Stimulated activated CD8-positive, alpha-beta memory T cell treated with anti-CD3 and anti-CD28 coated beads, Interleukin-15, amount 100 ng/mL, for 4 hours (primary cell): Measurements from ENCODE around the gene SHCBP1L.
"Not testable (repeated sequence)": the region's sequence is repeated elsewhere in the genome, so short reads cannot be mapped to it uniquely, and the experiment has no call there.

Experiments used
- DNase-seq, 2 donors: peaks; one replicate each; pipeline ENCODE4 v3.0.0-alpha.2; 2020; ENCODE audit warnings: low read depth in 2 of 2

The SHCBP1L gene

GRCh38 chr1:182965096-182965495 lies 12.1 kb upstream of the SHCBP1L start:
- DNase-seq, result no peak

DNA sequence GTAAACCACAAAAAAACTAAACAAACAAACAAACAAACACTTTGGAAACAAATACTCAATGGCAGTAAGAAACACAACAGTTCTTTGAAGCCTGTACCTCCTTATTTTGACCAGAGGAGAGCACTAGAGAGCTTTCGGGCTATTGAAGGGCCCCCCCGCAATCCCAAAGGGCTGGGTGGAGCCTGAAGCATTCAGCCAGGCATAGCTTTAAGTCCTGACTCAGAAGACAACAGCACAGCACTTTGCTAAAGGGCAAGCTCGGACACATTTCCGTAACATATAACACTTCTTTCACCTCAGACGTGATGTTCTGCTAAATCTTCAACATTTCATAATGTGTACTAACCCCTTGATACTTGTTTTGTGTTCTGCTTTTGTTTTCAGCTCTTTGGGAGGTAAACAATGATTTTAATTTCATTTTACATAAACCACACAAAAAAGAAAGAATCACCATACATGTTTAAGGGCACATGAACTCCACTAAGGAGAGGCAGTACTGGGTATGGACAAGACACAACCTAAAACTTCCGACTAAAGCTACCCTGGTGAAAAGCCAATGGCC lies 9.7 kb upstream of the SHCBP1L start:
- DNase-seq, result peak in 1 of 2 donors; percentile 3

DNA sequence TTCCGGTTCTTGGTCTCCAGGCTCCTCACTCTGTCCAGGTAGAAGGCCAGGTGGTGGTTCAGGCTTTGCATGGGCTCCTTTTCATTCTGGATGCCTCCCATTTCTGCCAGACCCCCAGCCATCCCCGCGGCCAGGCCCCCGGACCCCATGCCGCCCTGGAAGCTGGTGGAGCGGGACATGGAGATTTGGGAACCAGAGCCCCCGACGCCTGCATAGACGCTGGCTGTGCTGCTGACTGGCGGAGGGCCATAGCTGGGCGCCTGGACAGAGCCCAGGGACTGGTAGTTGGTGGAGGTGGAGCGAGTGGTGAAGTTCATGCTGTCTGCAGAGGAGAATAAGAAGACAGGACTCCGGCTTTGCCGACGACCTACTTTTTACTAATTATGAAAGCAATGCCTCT lies 7.1 kb upstream of the SHCBP1L start:
- DNase-seq, result no peak

DNA sequence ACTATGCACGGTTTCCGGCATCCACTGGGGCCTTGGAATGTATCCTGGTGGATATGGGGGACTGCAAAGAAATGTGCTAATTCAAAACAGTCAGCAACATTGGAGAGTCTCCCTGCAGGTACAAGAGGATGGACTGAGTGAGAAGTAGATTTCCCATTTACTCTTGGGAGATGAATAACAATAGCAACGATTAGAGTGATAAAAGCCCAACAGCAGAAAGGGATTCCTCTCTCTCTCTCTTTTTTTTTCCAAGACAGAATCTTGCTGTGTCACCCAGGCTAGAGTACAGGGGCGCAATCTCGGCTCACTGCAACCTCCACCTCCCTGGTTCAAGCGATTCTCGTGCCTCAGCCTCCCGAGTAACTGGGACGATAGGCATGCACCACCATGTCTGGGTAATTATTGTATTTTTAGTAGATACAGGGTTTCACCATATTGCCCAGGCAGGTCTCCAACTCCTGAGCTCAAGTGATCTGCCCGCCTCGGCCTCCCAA lies 5.0 kb upstream of the SHCBP1L start:
- DNase-seq, result no peak

- DNase-seq, result no peak
These were observed 3.9 kb upstream of the SHCBP1L start for GRCh38 chr1:182956708-182957365.

- no peak for DNase-seq
These were observed 2.9 kb upstream of the SHCBP1L start for GRCh38 chr1:182955596-182956588.

GRCh38 chr1:182953826-182954225 lies 860 bp upstream of the SHCBP1L start:
- DNase-seq, result no peak

GRCh38 chr1:182943336-182943735 lies 9.6 kb downstream of the SHCBP1L start:
- DNase-seq, result not testable (repeated sequence)

DNA sequence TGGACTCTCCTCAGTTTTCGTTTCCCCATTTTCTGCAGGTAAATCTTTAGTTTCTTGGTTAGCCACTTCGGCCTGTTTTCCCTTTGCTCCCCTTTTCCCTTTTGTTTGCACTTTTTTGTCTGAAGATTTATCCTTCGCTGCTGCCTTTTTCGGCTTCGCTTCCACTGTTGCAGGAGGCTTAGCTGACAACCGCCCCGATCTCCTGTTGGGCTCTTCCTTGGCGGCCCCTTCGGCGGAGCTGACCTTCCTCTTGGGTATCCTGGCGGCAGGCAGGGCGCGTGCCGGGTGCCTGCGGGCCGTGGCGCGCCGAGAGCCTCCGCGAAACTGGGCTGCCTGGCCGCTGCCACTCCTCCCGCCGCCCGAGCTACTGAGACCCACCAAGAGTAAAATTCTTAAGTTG lies 10.8 kb downstream of the SHCBP1L start:
- DNase-seq, result not testable (repeated sequence)

- DNase-seq, result no peak
These were observed 13.6 kb downstream of the SHCBP1L start for GRCh38 chr1:182939413-182939812.

DNA sequence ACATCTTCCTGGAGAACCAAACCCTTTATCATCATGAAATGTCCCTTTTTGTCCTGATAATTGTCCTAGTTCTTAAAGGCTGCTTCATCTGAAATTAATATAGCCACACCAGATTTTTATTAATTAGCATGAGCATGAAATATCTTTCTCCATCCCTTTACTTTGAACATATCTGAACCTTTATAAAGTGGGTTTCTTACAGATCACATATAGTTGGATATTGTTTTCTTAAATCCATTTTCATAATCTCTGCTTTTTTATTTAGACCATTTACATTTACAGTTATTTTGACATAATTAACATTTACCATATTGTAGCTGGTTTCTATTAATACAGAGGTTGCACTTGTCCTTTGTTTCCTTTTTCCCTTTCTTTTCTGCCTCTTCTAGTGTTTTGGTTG lies 17.2 kb downstream of the SHCBP1L start:
- DNase-seq, result no peak

- no peak for DNase-seq
These were observed 22.0 kb downstream of the SHCBP1L start for GRCh38 chr1:182930985-182931384.

DNA sequence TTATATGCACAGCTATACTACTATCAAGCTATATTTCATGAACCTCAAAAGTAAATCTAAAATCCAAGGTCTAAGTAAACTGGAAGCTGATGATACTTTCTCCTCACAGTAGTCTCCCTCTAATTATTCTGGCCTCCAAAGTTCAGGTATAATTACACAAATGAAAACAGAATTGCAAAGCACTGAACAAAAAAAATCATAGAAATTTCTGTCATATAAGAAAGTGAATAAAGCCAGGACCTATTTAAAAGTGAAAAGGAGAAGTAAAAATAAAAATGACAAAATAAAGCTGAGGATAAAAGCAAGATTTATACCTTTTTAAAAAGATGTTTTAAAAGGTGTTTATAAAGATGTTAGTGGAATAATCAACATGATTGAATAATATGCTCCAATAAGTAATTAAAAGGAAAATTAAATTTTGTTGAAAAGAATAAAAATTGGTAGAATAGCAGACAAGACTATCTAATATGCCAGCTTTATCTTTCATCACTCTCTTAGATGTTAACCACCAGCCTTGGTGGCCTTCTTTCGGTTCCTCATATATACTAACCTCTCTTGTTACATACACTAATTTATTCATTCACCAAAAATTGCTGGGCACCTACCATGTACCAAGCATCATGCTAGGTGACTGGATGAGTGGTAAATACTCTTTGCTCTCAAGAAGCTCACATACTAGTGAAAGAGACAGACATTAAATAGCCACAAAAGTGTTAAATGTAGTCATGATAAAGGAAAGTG lies 25.1 kb downstream of the SHCBP1L start:
- DNase-seq, result no peak

DNA sequence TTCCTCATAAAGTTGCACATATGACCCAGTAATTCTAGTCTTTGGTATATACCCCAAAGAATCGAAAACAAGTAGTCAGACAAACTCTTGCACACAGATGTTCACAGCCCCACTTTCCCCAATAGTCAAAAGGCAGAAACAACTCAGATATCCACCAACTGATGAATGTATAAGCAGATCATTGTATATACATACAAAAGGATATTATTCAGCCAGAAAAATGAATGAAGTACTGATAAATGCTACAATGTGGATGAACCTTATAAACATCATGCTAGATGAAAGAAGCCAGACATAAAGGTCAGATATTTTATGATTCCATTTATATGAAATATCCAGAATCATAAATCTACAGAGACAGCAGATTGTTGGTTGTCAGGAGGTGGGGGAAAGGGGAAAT lies 27.3 kb downstream of the SHCBP1L start:
- DNase-seq, result no peak

GRCh38 chr1:182917378-182917777 lies 35.6 kb downstream of the SHCBP1L start:
- no peak for DNase-seq

DNA sequence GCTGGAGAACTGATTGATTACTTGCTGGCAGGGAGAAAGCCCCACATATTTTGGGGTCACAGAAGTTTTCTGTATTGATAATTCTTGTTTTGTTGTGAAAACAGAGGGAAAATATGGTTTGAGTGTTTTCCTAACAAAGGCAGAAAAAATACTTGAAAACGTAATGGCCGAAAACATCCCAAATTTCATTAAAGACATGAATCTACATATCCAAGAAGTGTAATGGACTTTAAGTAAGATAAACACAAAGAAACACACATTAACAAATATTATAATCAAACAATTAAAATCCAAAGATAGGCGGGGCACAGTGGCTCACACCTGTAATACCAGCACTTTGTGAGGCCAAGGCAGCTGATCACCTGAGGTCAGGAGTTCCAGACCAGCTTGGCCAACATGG lies 39.6 kb downstream of the SHCBP1L start:
- no peak for DNase-seq

DNA sequence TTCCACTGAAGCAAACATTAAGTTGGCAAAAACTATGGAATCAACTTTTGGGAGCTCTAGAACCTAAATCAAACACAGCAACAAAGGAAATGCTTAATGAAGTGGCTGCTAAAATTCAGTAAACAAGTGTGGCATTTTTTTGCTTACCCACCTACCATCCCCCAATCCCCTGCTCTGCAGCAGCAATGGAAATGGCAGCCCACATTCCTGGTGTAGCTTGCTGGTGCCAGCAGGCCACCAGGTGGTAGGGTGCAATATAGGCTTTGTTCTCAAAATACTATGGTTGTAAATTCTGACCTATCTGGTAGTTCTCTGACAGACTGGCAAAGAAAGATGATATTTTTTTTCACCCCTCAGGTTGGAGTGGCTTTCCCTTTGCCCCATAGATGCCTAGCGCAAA lies 42.8 kb downstream of the SHCBP1L start:
- no peak for DNase-seq

- no peak for DNase-seq
These were observed 43.4 kb downstream of the SHCBP1L start for GRCh38 chr1:182909578-182909977.

DNA sequence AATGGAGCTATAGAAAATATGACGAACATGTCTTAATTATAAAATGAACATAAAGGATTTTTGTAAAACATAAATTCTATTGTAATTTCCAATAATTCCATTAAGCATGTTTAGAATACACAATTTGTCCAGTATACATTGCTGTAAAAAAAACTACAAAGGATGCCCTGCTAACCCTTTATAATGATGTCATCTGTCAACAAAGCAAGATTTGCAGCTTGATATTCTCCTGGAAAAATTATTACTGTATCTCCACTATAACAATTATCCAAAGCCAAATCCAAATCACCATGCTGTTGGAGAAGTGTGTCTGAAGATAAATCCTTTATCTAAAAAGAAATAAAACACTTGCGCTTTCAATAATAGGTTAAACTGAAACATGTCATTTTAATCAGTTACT lies 47.6 kb downstream of the SHCBP1L start:
- DNase-seq, result no peak

DNA sequence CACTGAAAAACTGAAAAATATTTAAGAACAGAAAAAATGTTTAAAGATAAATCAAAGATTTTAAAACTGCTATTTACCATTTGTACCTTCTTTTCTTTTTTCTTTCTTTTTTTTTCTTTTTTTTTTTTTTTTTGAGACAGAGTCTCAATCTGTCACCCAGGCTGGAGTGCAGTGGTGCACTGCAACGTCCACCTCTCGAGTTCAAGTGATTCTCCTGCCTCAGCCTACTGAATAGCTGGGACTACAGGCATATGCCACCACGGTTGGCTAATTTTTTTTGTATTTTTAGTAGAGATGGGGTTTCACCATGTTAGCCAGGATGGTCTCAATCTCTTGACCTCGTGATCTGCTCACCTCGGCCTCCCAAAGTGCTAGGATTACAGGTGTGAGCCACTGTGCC lies 51.0 kb downstream of the SHCBP1L start:
- not testable (repeated sequence) for DNase-seq

DNA sequence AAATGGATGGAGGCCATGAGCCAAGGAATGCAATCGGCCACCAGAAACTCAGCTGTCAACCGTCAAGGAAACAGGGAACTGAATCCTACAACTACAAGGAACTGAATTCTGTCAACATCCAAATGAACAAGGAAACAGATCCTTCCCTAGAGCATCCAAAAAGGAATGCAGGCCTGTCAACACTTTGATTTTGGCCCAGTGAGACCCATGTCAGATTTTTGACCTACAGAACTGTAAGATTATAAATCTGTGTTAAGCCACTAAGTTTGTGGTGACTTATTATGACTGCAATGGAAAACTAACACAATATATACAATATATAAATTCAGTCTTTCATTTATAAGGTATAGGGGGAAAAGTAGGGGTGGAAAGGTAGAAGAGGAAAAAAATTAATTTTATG lies 55.3 kb downstream of the SHCBP1L start:
- no peak for DNase-seq
